Stimulated activated CD8-positive, alpha-beta memory T cell treated with anti-CD3 and anti-CD28 coated beads, Interleukin-4, amount 100 ng/mL, for 48 hours (primary cell): ENCODE data around the gene BRD8.
A peak's percentile ranks its signal among the peaks of the same experiment; 100 is the strongest.
"Not testable (repeated sequence)": the region's sequence is repeated elsewhere in the genome, so short reads cannot be mapped to it uniquely, and the experiment has no call there.

Experiments used
- DNase-seq: peaks from one replicate; pipeline ENCODE4 v3.0.0-alpha.2; 2020

The BRD8 gene, protein sequence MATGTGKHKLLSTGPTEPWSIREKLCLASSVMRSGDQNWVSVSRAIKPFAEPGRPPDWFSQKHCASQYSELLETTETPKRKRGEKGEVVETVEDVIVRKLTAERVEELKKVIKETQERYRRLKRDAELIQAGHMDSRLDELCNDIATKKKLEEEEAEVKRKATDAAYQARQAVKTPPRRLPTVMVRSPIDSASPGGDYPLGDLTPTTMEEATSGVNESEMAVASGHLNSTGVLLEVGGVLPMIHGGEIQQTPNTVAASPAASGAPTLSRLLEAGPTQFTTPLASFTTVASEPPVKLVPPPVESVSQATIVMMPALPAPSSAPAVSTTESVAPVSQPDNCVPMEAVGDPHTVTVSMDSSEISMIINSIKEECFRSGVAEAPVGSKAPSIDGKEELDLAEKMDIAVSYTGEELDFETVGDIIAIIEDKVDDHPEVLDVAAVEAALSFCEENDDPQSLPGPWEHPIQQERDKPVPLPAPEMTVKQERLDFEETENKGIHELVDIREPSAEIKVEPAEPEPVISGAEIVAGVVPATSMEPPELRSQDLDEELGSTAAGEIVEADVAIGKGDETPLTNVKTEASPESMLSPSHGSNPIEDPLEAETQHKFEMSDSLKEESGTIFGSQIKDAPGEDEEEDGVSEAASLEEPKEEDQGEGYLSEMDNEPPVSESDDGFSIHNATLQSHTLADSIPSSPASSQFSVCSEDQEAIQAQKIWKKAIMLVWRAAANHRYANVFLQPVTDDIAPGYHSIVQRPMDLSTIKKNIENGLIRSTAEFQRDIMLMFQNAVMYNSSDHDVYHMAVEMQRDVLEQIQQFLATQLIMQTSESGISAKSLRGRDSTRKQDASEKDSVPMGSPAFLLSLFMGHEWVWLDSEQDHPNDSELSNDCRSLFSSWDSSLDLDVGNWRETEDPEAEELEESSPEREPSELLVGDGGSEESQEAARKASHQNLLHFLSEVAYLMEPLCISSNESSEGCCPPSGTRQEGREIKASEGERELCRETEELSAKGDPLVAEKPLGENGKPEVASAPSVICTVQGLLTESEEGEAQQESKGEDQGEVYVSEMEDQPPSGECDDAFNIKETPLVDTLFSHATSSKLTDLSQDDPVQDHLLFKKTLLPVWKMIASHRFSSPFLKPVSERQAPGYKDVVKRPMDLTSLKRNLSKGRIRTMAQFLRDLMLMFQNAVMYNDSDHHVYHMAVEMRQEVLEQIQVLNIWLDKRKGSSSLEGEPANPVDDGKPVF

DNA sequence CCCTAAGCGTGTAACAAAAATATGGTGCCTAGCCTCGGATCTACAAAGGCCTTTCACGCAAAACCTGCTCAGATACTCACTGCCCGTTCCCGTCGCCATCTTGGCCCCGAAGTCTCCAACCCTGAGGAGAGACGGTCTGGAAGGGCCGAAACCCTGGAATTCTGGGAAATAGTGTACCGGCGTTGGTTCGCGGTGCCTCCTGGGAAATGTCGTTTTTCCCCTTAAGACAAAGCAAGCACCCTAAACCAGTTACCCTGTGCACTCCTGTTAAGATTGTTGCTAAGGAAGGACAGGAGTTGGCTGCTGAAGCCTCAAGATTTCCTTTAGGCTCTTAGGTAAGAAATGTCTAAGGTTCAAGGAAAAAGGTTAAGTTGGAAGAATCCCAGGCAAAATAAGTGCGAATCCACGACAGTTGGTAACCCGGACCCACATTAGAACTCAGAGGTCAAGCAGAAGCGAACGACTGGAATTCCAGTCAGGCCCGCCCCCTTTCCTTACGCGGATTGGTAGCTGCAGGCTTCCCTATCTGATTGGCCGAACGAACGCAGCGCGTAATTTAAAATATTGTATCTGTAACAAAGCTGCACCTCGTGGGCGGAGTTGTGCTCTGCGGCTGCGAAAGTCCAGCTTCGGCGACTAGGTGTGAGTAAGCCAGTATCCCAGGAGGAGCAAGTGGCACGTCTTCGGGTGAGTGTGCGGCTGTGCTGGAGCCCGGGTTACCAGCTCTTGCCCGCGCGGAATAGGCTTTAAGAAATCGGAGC is at the start of gene BRD8, which contains the start of gene KIF20A:
TSS of gene BRD8 (minus strand) at position 115 of the 761 bp plus-strand sequence. CDS start at position 99, 16 bp downstream.
TSS of gene KIF20A (plus strand) at position 597 of the 761 bp plus-strand sequence. CDS start 569 bp downstream, outside the sequence.
- peak; percentile 94 for DNase-seq

DNA sequence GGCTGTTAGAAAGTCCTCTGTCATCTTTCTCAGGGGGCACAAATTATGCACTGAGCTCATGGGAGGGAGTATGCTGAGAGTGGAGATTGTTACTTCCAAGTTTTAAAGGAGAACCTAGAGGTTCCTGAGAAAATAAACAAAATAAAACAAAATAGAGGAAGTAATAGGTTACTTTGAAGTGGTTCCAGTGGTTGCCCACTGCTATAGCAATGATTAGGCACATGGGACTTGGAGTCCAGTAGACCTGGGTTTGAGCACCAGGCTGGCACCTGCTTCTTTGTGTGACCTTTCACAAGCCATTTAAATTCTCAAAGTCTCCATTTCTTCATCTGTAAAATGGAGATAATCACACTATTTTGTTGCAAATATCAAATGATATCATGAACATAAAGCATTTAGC is 48.5 kb upstream of the BRD8 start:
- DNase-seq, result no peak

DNA sequence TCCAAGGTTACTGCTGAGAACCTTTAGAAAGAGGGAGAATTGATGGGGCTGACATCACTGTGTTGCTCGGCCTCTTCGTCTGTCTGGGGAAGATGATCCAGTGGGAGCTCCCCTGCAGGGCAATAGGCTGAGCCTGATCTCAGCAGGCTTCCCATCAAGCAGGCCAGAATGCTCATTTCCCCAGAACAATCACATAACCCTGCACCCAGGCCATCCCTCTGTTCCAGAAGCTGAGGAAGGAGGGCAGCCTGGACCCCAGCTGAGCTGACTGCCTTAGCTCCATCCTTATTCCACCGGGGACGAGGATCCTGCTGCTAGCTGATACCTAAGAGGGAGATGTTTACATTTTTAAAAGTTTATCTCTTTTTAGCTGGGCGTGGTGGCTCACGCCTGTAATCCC is 46.3 kb upstream of the BRD8 start:
- DNase-seq, result no peak

DNA sequence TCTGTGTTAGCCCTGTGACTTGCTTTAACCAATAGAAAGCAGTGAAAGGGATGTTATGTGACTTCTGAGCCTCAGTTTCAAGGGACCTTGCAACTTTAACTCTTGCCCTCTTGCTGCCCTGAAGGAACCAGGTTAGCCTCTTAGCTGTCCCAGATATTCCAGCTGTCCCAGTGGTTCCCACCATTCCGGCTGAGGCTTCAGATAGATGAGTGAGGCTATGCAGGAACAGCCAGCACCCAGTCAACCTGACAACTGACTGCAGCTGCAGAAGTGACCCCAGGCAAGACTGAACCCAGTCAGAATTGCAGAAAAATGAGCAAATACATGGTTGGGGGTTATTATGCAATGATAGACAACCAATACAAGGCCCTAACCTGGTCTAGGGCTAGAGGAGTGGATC is 45.1 kb upstream of the BRD8 start:
- no peak for DNase-seq

DNA sequence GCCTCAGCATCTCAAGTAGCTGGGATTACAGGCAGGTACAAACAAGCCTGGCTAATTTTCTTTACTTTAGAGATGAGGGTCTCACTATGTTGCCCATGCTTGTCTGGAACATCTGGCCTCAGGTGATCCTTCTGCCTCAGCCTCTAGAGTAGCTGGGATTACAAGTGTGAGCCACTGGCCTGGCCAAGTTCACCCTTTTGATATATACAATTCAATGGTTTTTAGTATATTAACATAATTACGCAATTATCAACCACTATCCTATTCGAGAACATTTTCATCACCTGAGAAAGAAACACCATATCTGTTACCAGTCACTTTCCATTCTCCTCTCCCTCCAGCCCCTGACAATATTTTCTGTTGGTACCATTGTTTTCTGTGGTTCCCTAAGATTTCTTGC is 38.4 kb upstream of the BRD8 start:
- DNase-seq, result no peak

DNA sequence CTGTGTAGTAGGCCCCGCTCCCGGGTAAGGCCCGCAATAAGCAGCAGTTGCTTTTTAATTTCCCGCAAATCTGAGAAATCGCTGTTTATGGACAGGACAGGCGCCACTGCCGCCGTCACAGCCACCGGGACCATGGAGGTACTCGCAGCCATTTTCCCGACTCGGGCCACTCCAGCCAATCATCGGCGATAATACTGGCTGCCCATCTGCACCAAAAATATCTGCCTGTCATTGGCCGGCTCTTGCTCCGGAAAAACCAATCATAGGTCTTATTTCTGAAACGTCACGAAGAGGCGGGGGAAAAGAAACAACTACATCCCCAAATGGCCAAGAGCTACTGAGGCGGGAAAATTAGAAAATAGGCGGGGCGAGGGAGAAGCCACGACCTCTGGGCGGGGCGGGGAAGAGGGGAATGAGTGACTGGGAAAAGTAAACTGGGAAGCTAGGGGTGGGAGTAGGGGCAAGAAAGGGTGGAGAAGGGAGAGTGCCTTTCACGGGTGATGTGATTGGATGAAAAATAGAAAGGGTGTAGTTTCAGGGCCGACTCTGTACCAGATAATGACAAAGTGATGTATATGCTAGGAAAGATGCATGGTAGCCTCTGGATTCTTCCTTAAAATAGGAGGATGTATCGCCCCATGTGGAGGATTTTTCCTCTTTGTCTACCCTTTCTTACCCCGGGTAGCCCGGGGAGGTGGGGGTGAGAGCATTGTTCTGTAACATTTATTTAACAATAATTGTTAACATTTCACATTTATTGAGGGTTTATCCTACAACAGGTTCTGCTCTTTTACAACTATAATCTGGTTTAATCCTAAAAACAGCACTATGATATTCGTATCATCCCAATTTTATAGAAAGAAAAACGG is 35.0 kb upstream of the BRD8 start, which contains the start of gene CDC23:
TSS of gene CDC23 (minus strand) at position 163 of the 869 bp plus-strand sequence. CDS start at position 152, 11 bp downstream.
- peak; percentile 88 for DNase-seq

DNA sequence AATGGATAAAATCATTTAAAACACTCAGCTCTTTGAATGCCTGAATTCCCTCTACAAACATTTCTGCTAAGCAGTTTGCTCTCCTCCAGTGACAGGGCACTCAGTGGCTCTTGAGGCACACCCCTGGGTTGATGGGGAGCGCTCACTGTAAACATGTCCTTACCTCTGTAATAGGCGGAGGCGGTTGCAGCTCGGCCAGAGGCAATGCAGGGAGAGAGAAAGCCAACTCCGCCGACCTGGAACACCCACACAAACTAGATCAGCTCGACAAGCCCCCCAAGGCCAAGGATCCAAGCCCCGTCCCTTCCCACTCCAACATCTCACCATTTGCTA is 34.4 kb upstream of the BRD8 start:
- DNase-seq, result no peak

DNA sequence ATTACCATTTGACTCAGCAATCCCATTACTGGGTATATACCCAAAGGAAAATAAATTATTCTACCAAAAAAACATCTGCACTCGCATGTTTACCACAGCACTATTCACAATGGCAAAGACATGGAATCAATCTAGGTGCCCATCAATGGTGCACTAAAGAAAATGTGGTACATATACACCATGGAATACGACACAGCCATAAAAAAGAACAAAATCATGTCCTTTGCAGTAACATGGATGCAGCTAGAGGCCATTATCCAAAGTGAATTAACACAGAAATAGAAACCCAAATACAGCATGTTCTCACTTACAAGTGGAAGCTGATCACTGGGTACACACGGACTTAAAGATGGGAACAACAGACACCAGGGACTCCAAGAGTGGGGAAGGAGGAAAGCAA is 32.6 kb upstream of the BRD8 start:
- DNase-seq, result no peak

DNA sequence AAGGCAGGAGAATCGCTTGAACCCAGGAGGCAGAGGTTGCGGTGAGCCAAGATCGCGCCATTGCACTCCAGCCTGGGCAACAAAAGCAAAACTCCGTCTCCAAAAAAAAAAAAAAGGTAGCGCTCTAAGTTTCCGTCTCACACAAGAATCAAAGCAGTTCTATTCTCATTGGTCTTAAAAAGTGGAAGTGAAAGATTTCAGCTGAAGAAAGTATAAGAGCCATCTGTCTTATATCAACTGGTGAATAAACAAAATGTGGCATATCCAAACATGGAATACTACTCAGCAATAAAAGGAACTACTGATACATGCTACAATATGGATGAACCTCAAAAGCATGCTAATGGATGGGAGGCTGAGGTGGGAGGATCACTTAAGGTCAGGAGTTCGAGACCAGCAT is 15.4 kb upstream of the BRD8 start:
- not testable (repeated sequence) for DNase-seq

DNA sequence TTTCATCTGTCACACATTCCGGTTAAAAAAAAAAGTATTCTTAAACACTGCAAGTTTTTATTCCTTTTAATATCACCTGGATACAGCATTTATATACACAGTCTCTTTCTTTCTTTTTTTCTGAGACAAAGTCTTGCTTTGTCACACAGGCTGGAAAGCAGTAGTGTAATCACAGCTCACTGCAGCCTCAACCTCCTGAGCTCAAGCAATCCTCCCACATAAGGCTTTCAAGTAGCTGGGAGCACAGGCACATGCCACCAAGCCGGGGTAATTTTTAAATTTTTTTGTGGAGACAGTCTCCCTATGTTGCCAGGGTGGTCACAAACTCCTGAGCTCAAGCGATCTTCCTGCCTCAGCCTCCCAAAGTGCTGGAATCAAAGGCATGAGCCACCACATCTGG is 14.4 kb upstream of the BRD8 start:
- DNase-seq, result no peak

DNA sequence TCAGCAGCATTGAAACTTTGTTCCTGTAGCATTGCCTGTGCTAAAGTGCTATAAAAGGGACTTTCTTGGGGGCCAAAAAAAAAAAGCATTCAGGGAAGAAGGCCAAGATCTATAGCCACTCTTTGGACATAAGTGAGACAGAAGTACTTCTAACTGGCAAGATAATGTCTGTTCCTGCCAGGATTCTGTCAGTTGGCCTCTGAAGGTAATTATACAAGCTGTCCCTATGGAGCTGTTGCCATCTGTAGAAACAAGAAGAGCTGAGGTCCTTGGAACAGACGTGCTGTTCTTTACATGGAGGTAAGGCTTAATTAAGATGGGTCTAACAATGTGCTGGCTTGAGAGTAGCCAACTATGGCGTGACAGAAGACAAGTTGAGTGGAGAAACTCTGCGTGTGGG is 10.2 kb upstream of the BRD8 start:
- no peak for DNase-seq

DNA sequence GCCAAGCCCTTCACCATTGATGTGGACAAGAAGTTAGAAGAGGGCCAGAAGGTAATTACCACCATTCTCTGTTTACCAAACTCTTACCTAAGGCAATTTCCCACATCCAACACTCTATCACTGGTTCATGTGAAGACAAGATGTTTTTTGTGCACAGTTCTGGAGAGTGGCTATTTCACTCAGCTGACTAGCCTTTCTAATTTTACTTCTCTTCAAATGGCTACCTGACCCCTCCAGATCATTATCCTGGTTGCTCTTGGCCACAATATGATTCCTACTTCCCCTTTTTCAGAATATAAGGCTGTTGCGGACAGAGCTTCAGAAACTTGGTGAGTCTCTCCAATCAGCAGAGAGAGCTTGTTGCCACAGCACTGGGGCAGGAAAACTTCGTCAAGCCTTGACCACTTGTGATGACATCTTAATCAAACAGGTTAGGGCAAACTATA is 7.6 kb upstream of the BRD8 start:
- no peak for DNase-seq

DNA sequence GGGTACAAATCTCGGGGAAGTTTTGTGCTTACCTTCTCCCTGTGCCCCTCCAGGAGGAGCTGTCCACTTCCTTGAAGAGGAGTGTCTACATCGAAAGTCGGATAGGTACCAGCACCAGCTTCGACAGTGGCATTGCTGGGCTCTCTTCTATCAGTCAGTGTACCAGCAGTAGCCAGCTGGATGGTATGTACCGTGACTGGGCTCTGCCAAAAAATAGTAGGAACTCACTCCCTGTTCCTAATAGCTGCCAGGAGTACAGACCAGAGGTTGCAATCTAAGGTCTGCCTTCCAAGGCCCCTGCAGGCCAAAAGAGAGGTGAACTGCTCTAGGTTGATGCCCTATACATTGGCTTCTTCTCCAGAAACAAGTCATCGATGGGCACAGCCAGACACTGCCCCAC is 4.4 kb upstream of the BRD8 start:
- DNase-seq, result no peak

DNA sequence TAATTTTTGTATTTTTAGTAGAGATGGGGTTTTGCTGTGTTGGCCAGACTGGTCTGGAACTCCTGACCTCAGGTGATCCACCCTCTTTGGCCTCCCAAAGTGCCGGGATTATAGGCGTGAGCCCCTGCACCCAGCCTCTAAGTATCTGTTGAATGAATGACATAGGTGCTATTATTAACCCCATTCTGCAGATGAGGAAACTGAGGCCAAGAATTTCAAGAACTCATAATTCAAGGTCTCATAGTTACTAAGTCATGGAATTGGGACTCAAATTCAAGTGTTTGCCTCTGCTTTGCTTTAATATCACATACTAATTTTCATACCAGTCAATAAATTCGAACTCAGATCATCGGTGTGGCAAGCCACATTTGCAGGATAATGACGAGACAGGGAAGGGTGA is 2.4 kb upstream of the BRD8 start:
- no peak for DNase-seq

DNA sequence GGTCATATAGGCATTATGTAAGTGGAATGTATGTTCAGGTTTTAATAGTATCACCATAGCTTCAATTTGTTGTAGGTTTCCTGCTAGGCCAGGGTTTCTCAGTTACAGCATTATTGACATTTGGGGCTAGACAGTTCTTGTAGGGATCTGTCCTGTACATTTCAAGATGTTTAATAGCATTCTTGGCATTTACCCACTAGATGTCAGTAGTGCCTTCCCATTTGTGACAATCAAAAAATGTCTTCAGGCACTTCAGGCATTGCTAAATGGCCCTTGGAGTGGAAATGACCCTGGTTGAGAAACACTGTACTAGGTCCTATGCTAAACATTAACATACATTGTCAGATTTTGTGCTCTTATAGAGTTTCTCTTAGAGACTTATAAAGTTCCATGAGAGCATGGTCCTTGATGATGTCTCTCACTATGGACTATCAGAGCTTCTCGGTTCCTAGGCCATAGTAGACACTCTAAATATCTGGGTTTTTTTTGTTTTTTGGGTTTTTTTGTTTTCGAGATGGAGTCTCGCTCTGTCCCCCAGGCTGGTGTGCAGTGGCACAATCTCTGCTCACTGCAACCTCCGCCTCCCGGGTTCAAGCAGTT is 1.9 kb upstream of the BRD8 start:
- DNase-seq, result no peak

DNA sequence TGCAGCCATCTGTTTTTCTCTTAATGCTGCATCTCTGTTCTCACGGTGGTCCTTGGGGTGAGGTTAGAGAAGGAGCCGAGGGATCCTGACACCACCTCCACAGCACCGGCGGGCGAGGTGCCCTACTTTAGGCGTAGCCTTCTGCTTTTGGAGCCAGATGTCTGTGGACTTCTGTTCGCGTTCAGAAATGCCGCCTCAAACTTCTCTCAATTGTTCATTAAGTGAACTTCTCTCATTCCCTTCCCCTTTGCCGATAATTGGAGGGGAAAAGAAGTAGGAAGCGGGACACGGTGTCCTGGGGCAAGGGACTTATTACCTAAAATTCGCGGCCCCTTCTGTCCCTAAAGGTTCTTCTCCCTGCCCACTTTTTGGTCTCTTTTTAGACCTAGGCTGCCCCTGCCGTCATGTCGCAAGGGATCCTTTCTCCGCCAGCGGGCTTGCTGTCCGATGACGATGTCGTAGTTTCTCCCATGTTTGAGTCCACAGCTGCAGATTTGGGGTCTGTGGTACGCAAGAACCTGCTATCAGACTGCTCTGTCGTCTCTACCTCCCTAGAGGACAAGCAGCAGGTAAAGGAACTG is 937 bp upstream of the BRD8 start:
- peak; percentile 34 for DNase-seq

DNA sequence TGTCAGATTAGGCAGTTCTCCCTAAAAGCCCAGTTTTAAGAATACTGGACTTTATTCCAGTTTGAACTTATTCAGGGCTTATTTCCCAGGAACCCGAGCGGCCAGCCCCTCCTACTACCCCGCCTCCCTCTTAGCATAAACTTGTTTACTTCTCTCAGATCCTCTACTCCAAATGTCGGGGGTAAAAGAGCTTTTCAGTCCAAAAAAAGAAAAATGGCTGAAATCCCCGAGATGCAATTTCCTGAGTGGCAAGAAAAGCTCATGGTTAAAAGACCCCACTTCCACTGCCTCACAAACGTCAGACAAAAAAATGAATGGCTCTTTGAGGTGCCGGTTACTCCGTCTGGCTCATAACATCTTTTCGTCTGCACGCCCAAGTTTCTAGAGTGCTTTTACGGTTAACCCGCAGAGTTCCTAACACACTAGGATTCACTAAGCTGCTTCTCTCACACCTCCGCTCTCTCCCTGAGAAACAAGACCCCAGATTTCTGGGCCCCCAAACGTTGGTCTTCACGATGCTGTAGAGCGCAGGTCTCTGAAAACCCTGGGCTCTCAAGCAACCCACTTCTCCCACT is 402 bp downstream of the BRD8 start:
- peak; percentile 54 for DNase-seq

DNA sequence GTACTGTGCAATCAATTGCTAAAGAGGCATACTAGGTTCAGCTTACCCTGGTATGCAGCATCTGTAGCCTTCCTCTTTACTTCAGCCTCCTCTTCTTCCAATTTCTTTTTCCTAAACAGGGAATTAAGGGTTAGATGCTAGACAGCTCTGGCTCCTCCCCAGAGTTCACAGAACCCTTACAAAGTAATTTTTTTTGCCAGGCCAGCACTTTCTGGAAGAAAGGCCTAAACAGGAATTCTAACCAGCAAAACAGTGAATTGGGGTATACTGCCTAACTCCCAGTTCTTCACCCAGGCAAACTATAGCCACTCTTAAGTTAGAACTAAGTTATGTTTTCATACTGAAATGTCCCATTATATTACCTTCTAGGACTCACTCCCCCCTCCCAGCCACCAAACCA is 8.1 kb downstream of the BRD8 start:
- no peak for DNase-seq

DNA sequence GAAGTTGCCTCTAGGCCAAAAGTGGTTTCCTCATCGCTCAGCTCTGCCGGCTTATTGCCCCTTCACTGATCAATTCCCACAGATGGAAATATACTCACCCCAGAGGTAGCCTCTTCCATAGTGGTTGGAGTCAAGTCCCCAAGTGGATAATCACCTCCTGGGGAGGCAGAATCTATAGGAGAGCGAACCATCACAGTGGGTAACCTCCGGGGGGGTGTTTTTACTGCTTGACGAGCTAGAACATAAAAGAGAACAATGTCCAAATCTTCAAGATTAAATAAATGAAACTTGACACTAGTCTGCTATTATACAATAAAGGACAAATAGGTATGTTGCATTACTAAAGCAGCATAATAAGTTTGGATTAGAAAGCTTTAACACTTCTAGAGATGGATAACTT is 9.3 kb downstream of the BRD8 start:
- DNase-seq, result no peak

DNA sequence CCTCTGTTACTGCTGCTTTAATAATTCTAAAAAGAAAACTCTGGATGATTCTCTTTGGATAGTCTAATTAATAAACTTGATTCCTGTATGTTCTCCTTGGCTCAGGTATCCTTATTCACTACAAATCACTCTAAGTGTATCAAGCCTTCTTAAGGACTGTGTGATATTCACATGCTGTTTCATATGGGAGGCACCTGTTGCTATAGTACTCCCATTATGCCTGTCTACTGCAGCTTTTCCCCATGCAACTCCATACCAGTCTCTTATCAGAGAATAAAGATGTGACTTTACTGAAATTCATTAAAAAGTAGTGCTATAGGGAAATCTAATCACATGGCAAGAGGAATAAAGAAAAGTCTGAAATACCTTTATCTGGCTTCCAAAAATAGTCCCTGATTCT is 14.7 kb downstream of the BRD8 start:
- DNase-seq, result no peak
